Activated CD8-positive, alpha-beta memory T cell treated with anti-CD3 and anti-CD28 coated beads, Interleukin-2, amount 10 ng/mL, durations not matched to agents 7 days and 5 days (primary cell): ENCODE results near the gene ADSL. TPM values are rescaled to one million over a fixed set of nuclear protein-coding genes. Genes with fewer than 3 reads are reported as not detected.
"Not testable (repeated sequence)": the region's sequence is repeated elsewhere in the genome, so short reads cannot be mapped to it uniquely, and the experiment has no call there.

ENCODE experiments used
- ATAC-seq: fragments of 150-1000 bp; cut with Tn5 transposase; one replicate; pipeline ENCODE4 v1.10.0; 2021; ENCODE audit warnings: moderate library complexity
- CTCF ChIA-PET: fragments of 350-600 bp; sonication (Branson Sonifier 250); formaldehyde crosslinking; loops from one replicate; lab custom pipeline; 2021; ENCODE audit warnings: antibody characterized with exemption; lab: Charles Lee
- DNase-seq: peaks from one replicate; pipeline ENCODE4 v3.0.0-alpha.2; 2020
- H3K27ac Mint-ChIP-seq: one replicate; pipeline ENCODE4 v1.8.0; 2021; ENCODE audit warnings: mild to moderate bottlenecking, mixed read lengths
- H3K27me3 Mint-ChIP-seq: one replicate; pipeline ENCODE4 v1.8.0; 2021; ENCODE audit warnings: mixed read lengths
- H3K36me3 Mint-ChIP-seq: one replicate; pipeline ENCODE4 v1.8.0; 2021; ENCODE audit warnings: mild to moderate bottlenecking, mixed read lengths
- H3K4me1 Mint-ChIP-seq: one replicate; pipeline ENCODE4 v1.8.0; 2021; ENCODE audit warnings: mixed read lengths
- H3K4me3 Mint-ChIP-seq: one replicate; pipeline ENCODE4 v1.8.0; 2021; ENCODE audit warnings: mild to moderate bottlenecking, moderate library complexity, mixed read lengths
- H3K9me3 Mint-ChIP-seq: one replicate; pipeline ENCODE4 v1.8.0; 2022; ENCODE audit warnings: low read depth, mixed read lengths
- total RNA-seq, 2 experiments: library from RNA; stranded (reverse); gene quantifications; one replicate each; pipeline ENCODE4 v1.2.3, GENCODE V29; 2021

ADSL gene
- total RNA-seq: 100 to 1,000 TPM in 1 of 2 experiments, 10 to 100 TPM in 1; 98.3 to 109 TPM

GRCh38 chr22:40346185-40347118, at the start of gene ADSL:
Gene ADSL (plus strand): TSS chr22:40346500. CDS start chr22:40346559, 59 bp downstream.
- peak within 1 kb of the TSS; percentile 99 for H3K27ac Mint-ChIP-seq
- no peaks in the 10 kb centered on the region for H3K9me3 Mint-ChIP-seq
- no peaks in the 10 kb centered on the region for H3K27me3 Mint-ChIP-seq
- ATAC-seq (peak; percentile 92), DNase-seq (peak; percentile 90)
- H3K4me1 Mint-ChIP-seq: peaks cover 50% of the 10 kb centered on the region
- H3K36me3 Mint-ChIP-seq: peaks cover 15% of the 10 kb centered on the region
- CTCF ChIA-PET: interaction anchor here (0.7 to 4.3 kb wide), 17 partner anchors 11 to 817 kb away, joined by 3 to 30 read pairs (median 6); no protein-coding TSS in a partner anchor
- H3K4me3 Mint-ChIP-seq: peak within 1 kb of the TSS; percentile 99

- H3K4me1 Mint-ChIP-seq: peaks cover 24% of the 10 kb centered on the region
- H3K27ac Mint-ChIP-seq: no peak overlapping the region
- DNase-seq (no peak), ATAC-seq (no peak)
- H3K4me3 Mint-ChIP-seq: no peak overlapping the region
- no peaks in the 10 kb centered on the region for H3K27me3 Mint-ChIP-seq
- CTCF ChIA-PET: interaction anchor here (1.0 to 2.1 kb wide), 3 partner anchors 9 to 267 kb away, joined by 3 to 9 read pairs (median 3); no protein-coding TSS in a partner anchor
- peaks cover 44% of the 10 kb centered on the region for H3K36me3 Mint-ChIP-seq
- no peaks in the 10 kb centered on the region for H3K9me3 Mint-ChIP-seq
Measured at GRCh38 chr22:40300316-40300715, 46.0 kb upstream of the ADSL start.

GRCh38 chr22:40300884-40301672, 45.2 kb upstream of the ADSL start:
- ATAC-seq (peak; percentile 69), DNase-seq (no peak)
- H3K4me1 Mint-ChIP-seq: peaks cover 24% of the 10 kb centered on the region
- no peaks in the 10 kb centered on the region for H3K9me3 Mint-ChIP-seq
- no peak overlapping the region for H3K4me3 Mint-ChIP-seq
- peak overlapping the region; percentile 61 for H3K27ac Mint-ChIP-seq
- peaks cover 40% of the 10 kb centered on the region for H3K36me3 Mint-ChIP-seq
- CTCF ChIA-PET: interaction anchor here (1.0 to 2.1 kb wide), 2 partner anchors 47 to 268 kb away, joined by 3 to 9 read pairs; no protein-coding TSS in a partner anchor
- no peaks in the 10 kb centered on the region for H3K27me3 Mint-ChIP-seq

DNA sequence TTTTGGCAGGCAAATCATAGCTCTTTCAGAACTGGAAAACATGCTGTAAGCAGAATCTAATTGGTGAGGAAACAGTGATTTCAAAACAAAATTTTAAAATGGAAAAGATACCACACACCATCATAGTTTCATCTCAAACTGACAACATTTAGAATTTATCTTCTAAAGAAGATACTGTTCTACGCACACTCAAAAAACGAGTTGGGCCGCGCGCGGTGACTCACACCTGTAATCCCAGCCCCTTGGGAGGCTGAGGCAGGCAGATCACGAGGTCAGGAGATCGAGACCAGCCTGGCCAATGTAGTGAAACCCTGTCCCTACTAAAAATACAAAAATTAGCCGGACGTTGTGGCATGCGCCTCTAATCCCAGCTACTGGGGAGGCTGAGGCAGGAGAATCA, 44.2 kb upstream of the ADSL start:
- no peaks in the 10 kb centered on the region for H3K9me3 Mint-ChIP-seq
- H3K27ac Mint-ChIP-seq: no peak overlapping the region
- peaks cover 24% of the 10 kb centered on the region for H3K4me1 Mint-ChIP-seq
- ATAC-seq (no peak), DNase-seq (no peak)
- no peak overlapping the region for H3K4me3 Mint-ChIP-seq
- no peaks in the 10 kb centered on the region for H3K27me3 Mint-ChIP-seq
- CTCF ChIA-PET: interaction anchor here (0.7 to 0.9 kb wide), 2 partner anchors 46 to 59 kb away, joined by 4 read pairs; no protein-coding TSS in a partner anchor
- H3K36me3 Mint-ChIP-seq: peaks cover 34% of the 10 kb centered on the region

DNA sequence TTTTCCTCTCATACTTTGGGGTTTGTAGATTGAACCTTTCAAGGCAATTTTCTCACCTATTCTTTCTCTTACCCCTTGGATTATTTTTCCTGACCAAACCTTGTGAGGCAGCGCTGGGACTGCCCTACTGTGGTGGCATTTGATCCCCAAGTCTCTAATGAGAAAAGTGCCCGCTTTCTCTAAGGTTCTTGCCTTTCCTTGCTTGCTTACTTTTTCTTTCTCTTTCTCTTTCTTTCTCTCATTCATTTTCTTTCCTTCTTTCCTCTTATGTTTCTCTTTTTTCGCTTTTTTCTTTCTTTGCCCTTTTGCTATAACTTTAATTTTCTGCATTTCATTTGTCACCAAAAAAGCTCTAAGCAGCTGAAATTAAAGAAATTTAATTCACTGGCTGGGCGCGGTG, 40.7 kb upstream of the ADSL start:
- no peak for DNase-seq
- no peak for ATAC-seq
- Mint-ChIP-seq H3K27ac (no peak overlapping the region), H3K9me3 (no peaks in the 10 kb centered on the region), H3K36me3 (peaks cover 41% of the 10 kb centered on the region), H3K27me3 (no peaks in the 10 kb centered on the region), H3K4me1 (peaks cover 28% of the 10 kb centered on the region), H3K4me3 (no peak overlapping the region)
- CTCF ChIA-PET: no interaction called here

- Mint-ChIP-seq H3K36me3 (peaks cover 44% of the 10 kb centered on the region), H3K4me3 (no peak overlapping the region), H3K27ac (no peak overlapping the region), H3K9me3 (no peaks in the 10 kb centered on the region), H3K4me1 (peaks cover 14% of the 10 kb centered on the region), H3K27me3 (no peaks in the 10 kb centered on the region)
- CTCF ChIA-PET: interaction anchor here (1.0 to 1.7 kb wide), 3 partner anchors 14 to 41 kb away, joined by 3 read pairs; no protein-coding TSS in a partner anchor
- DNase-seq (no peak), ATAC-seq (no peak)
Measured at GRCh38 chr22:40308999-40309573, 37.2 kb upstream of the ADSL start.

- H3K27ac Mint-ChIP-seq: no peak overlapping the region
- ATAC-seq (no peak), DNase-seq (no peak)
- peaks cover 14% of the 10 kb centered on the region for H3K4me1 Mint-ChIP-seq
- no peaks in the 10 kb centered on the region for H3K27me3 Mint-ChIP-seq
- peaks cover 48% of the 10 kb centered on the region for H3K36me3 Mint-ChIP-seq
- H3K9me3 Mint-ChIP-seq: no peaks in the 10 kb centered on the region
- no peak overlapping the region for H3K4me3 Mint-ChIP-seq
- CTCF ChIA-PET: interaction anchor here (0.7 to 1.7 kb wide), 4 partner anchors 10 to 41 kb away, joined by 3 read pairs; no protein-coding TSS in a partner anchor
Measured at GRCh38 chr22:40309631-40310030, 36.7 kb upstream of the ADSL start.

GRCh38 chr22:40310081-40310767, 36.1 kb upstream of the ADSL start:
- CTCF ChIA-PET: interaction anchor here (0.7 to 1.1 kb wide), 3 partner anchors 11 to 38 kb away, joined by 3 read pairs; no protein-coding TSS in a partner anchor
- peaks cover 49% of the 10 kb centered on the region for H3K36me3 Mint-ChIP-seq
- H3K9me3 Mint-ChIP-seq: no peaks in the 10 kb centered on the region
- no peak overlapping the region for H3K27ac Mint-ChIP-seq
- DNase-seq: no peak
- no peaks in the 10 kb centered on the region for H3K27me3 Mint-ChIP-seq
- ATAC-seq: no peak
- H3K4me3 Mint-ChIP-seq: no peak overlapping the region
- peaks cover 14% of the 10 kb centered on the region for H3K4me1 Mint-ChIP-seq

- H3K27ac Mint-ChIP-seq: no peak overlapping the region
- CTCF ChIA-PET: no interaction called here
- DNase-seq (no peak), ATAC-seq (no peak)
- no peak overlapping the region for H3K4me3 Mint-ChIP-seq
- H3K36me3 Mint-ChIP-seq: peaks cover 51% of the 10 kb centered on the region
- no peaks in the 10 kb centered on the region for H3K27me3 Mint-ChIP-seq
- peaks cover 14% of the 10 kb centered on the region for H3K4me1 Mint-ChIP-seq
- no peaks in the 10 kb centered on the region for H3K9me3 Mint-ChIP-seq
Measured at GRCh38 chr22:40310768-40311120, 35.6 kb upstream of the ADSL start.

DNA sequence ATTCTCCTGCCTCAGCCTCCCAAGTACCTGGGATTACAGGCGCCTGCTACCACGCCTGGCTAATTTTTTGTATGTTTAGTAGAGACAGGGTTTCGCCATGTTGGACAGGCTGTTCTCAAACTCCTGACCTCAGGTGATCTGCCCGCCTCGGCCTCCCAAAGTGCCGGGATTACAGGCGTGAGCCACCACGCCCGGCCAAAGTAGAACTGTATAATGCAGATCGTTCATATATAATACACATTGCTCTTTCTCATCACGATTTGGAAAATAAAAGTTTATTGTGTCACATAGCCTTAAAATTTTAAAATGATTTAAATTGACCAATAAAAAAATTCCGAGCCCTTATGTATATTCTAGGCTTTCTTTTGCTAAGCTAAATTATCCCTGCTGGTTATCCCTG, 34.7 kb upstream of the ADSL start:
- H3K9me3 Mint-ChIP-seq, H3K4me3 Mint-ChIP-seq, DNase-seq, ATAC-seq, H3K27me3 Mint-ChIP-seq, CTCF ChIA-PET, H3K27ac Mint-ChIP-seq: not testable (repeated sequence)
- peaks cover 56% of the 10 kb centered on the region for H3K36me3 Mint-ChIP-seq
- peaks cover 15% of the 10 kb centered on the region for H3K4me1 Mint-ChIP-seq

- Mint-ChIP-seq H3K27ac (no peak overlapping the region), H3K9me3 (no peaks in the 10 kb centered on the region), H3K4me3 (no peak overlapping the region), H3K27me3 (no peaks in the 10 kb centered on the region), H3K4me1 (peaks cover 17% of the 10 kb centered on the region), H3K36me3 (peaks cover 60% of the 10 kb centered on the region)
- DNase-seq: no peak
- ATAC-seq: no peak
- CTCF ChIA-PET: no interaction called here
Measured at GRCh38 chr22:40312050-40312449, 34.2 kb upstream of the ADSL start.

GRCh38 chr22:40313007-40313406, 33.3 kb upstream of the ADSL start:
- Mint-ChIP-seq H3K27me3 (no peaks in the 10 kb centered on the region), H3K36me3 (peaks cover 63% of the 10 kb centered on the region), H3K4me1 (peaks cover 14% of the 10 kb centered on the region), H3K4me3 (no peak overlapping the region), H3K9me3 (no peaks in the 10 kb centered on the region), H3K27ac (no peak overlapping the region)
- CTCF ChIA-PET: no interaction called here
- DNase-seq (no peak), ATAC-seq (no peak)
